Mesenteric fat pad (tissue), 1 donor: ENCODE measurements around the gene SMOC2. TPM values are rescaled to one million over a fixed set of nuclear protein-coding genes. Genes with fewer than 3 reads are reported as not detected.

Experiments
- DNase-seq: peaks from one replicate; pipeline ENCODE4 v3.0.0-alpha.2; 2020; ENCODE audit warnings: low spot score
- total RNA-seq: library from RNA; stranded (reverse); fragmentation: NEBNext Ultra II Directional; extraction: Animal tissue kit (Norgen Biotek cat#: 25700); gene quantifications from one replicate; pipeline ENCODE4 v1.2.1, GENCODE V29; 2021
- donor health status: DM: yes; HTN: yes; CAD: no.

SMOC2 gene
- total RNA-seq, 1 donor from 2014 or later = 46.3 TPM

DNA sequence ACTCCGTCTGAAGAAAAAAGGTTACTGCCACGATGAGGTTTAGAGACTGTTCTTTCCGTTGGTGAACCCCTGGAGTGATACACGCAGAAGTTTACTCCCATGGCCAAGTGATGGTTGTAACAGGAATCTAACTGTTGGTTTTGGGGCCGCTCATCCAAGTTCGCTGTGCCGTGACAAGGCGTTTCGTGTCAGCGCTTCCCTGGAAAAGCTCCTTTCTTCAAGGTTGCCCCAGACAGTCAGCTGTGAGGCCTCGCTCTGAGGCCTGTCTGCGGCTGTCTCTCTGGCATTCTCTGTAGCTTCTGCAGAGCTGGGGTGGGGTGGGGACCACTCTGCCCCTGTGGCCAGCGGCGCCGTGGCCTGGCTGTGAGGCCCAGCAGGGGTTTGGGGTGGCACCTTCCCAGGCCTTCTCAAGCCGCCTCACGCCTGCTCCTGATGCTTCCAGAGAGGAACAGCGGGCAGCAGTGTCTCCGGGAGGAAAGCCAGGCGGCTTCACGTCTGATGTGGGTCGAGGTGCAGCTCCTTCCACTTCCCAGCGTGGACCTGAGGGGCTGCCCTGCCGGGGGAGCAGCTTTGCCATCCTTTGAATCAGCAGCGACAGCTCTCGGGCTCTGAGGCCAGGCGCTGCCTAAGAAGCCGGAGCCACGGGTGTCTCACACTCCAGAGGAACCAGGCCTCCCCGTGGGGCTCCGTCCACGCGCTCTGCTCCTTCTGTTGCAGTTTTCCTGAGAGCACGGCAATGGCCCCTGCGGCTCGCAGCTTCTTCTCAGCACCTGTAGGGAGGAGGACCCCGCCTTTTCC is 76.2 kb downstream of the SMOC2 start:
- DNase-seq = no peak

GRCh38 chr6:168517742-168518347 is 76.9 kb downstream of the SMOC2 start:
- no peak for DNase-seq

DNA sequence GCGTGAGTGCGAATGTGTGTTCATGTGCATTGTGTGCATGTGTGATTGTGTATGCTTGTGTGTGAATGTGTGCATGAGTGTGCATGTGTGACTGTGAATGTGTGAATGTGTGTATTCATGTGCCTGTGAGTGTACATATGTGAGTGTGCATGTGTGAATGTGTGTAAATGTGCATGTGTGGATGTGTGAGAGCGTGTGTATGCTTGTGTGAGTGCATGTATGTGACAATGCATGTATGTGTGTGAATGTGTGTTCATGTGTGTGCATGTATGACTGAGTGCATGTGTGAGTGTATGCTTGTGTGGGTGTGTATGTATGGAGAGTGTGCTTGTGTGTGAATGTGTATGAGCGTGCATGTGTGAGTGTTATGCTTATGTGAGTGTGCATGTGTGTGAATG is 77.4 kb downstream of the SMOC2 start:
- DNase-seq = no peak

DNA sequence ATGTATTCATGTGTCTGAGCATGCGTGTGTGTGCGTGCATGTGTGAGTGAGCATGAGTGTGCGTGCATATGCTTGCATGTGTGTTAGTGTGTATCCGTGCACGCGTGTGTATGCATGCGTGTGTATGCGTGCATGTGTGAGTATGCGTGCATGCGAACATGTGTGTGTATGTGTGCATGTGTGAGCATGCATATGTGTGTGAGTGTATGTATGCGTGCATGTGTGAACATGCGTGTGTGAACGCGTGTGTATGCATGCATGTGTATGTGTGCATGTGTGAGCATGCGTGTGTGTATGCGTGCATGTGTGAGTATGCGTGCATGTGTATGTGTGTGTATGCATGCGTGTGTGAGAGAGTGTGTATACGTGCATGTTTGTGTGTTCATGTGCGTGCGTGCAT is 77.9 kb downstream of the SMOC2 start:
- no peak for DNase-seq

- no peak for DNase-seq
These were observed 79.2 kb downstream of the SMOC2 start for GRCh38 chr6:168520233-168520632.

DNA sequence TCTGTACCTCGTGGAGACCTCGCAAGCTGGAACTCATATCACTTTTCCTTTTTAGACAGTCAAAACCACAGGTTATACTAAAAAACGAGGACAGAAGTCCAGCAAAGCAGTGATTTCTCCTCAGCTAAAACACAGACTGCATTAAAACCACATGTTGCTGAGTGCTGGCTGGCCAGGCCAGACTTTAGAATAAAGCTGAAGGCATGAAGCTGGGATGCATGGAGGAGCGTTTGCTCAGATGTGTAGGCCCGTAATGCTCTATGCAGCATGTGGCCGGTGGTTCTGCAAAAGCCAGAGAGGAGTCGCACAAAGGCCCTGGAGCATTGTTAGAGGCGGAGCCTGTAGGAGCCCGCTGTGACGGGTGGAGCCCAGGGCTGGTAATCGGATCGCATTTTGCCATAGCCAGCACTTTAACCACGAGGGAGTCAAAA is 83.6 kb downstream of the SMOC2 start:
- DNase-seq = no peak

DNA sequence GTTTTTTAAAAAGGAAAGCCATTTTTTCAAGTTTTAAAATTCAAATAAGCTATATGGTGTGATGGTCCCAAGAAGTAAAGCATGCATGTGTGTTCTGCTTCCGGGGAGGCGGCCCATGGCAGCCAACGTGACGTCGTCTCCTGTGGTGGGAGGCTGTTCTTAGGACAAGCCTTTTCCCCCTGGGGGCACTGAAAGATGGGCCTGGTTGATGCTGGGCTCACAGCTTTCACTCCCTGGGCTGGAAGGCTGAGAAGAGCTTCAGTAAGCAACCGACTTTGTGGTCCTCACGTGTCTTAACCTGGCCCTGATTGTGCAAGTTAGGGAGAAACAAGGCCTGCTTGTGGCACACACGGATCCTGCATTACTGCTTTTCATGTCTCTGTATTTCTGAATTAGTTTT is 84.1 kb downstream of the SMOC2 start:
- no peak for DNase-seq

GRCh38 chr6:168525926-168526630 is 85.1 kb downstream of the SMOC2 start:
- DNase-seq = no peak

DNA sequence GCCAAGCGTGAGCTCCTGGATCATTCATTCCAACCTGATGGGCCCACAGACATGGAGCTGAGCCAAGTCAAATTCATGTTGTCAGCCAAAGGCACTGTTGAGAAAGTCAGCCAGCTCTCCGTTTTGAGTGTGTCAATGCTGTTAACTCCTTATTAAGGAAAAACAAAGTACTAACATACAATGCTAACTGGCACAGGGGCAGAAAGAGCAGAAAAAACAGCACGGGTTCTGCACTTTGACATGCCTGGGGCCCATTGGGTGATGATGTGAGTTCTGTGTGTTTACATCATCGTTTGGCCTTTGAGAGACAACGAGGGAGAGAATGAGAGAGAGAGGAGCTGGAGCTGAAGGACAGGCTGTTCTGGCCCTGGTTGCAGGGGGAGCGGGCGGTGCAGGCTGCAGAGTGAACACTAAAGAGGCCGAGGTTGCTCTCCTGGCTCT is 85.9 kb downstream of the SMOC2 start:
- no peak for DNase-seq

- no peak for DNase-seq
These were observed 86.6 kb downstream of the SMOC2 start for GRCh38 chr6:168527451-168528210.

- no peak for DNase-seq
These were observed 87.6 kb downstream of the SMOC2 start for GRCh38 chr6:168528474-168529095.

DNA sequence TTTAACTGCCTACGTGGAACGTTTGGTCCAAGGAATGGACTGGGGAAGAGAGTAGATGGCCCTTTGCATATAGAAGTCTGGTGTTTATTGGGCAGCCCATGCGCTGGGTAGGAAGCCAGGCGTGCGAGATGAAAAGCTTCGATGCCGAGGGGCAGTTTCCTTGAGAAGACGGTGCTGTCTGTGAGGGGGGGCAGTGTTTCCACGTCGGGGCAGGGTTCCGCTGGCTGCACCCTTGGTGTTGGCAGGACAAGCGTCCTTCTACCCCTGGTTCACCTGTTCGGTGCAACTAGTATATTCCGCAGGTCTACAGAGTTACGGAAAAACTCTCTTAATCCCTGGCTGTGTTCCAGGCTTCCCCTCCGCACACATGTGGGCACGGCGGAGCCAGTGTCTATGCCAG is 88.2 kb downstream of the SMOC2 start:
- DNase-seq = no peak

DNA sequence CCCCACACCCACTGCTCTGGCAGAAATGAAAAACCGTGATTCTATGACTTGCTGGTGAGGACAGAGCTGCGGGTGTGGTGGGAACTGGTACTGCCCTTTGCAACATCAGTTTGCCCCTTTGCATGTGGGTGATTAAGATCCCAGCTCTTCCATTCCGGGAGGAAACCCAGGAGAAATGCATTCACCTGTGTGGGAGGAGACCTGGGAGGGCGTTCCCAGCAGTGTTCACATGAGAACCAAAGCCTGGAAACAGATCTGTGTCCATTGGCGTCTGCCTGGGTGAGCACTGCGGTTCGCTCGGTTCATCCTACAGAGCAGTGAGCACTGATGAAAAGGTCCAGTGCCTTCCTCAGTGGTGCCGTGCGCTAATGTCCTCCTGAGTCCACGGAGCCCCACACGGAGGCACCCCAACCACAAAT is 89.7 kb downstream of the SMOC2 start:
- DNase-seq = no peak

GRCh38 chr6:168532070-168532469 is 91.1 kb downstream of the SMOC2 start:
- DNase-seq = no peak

DNA sequence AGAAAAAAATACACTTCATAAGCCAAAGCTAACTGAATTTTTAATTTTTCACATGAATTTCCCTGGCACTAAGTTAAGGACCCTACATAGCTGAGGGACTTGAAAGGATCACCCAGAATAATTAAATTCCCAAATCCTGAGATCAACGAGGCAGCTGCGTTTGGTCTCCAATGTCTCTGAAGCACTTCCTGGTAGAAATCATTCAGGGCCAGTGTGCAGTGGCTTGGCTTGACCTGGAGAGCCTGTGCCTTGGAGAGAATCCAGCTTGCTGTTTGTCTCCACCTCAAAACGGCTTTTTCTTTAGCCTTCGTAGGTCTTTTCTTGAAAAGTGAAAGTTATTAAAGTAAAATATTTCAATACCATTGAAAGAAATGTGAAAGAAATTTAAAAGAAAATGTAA is 92.4 kb downstream of the SMOC2 start:
- no peak for DNase-seq

GRCh38 chr6:168534265-168534664 is 93.3 kb downstream of the SMOC2 start:
- DNase-seq = no peak

GRCh38 chr6:168535711-168536110 is 94.7 kb downstream of the SMOC2 start:
- no peak for DNase-seq

DNA sequence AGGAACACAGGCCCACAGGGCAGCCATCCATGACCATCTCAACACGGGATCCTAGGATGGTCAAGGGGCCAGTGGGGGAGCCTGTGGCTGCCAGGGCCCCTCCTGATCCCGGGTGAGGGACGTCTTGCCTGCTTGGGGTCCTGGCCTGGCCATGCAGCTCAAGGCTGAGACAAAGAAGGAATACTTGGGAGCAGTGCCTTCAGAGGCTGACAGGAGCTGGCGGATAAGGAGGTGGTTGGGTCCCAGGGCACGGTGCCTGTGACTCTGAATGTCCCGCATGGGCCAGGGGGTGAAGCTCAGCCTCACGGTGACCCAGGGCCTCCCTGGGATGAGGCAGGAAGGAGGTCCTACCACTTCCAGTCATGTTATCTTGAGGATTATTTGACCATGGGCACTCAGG is 95.2 kb downstream of the SMOC2 start:
- DNase-seq = no peak

DNA sequence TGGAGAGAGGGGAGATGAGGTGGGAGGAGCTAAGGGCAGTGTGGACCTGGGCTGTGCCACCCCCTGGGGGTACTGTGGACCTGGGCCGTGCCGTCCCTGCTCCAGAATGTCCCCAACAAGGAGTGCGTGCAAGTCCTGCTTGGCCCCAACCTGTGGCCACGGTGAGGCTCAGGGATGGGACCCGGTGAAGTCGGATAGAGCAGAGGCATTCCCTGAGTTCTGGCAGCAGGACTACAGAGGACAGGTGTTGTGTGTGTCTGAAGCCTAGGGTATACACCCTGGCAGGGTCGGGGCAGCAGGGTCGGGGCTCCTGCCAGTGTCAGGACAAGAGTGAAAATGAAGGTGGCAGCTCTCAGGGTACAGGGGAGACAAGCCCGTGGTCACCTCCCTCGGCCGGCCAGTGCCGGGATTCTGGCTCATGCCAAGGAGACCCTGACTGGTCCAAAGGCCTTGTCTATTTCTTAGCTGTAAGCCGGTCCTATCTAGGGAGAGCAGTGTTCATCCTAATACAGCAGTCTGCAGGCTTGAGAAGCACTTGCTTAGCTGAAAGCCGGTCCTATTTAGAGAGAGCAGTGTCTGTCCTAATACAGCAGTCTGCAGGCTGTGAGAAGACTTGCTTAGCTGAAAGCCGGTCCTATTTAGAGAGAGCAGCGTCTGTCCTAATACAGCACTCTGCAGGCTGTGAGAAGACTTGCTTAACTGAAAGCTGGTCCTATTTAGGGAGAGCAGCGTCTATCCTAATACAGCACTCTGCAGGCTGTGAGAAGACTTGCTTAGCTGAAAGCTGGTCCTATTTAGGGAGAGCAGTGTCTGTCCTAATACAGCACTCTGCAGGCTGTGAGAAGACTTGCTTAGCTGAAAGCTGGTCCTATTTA is 95.9 kb downstream of the SMOC2 start:
- DNase-seq = no peak

DNA sequence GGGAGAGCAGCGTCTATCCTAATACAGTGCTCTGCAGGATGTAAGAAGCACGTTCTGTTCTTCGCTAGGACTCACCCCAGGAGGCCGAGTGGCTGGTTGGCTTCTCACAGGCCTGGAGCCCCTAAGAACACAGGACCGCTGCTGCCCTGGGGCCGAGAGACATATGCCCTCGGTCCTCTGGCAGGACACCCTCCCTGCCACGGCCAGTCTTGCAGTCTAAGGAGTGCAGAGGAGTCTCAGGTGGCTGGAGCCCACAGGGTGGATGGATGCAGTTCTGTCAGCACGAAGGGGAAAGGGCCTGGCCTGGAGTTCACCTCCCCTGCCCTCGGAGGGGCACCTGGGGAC is 96.5 kb downstream of the SMOC2 start:
- no peak for DNase-seq
